GM21528 (cell line): ENCODE results near the gene SYNM.

Source experiments
- ATAC-seq: cut with Tn5 transposase; IDR thresholded peaks from one replicate; pipeline ENCODE4 v1.9.1; 2021; ENCODE audit warnings: mild to moderate bottlenecking, moderate library complexity; ENCODE audit not compliant: unreplicated experiment, low FRiP score

SYNM gene

GRCh38 chr15:99165020-99165790 is 60.3 kb downstream of the SYNM start:
- no peak for ATAC-seq

DNA sequence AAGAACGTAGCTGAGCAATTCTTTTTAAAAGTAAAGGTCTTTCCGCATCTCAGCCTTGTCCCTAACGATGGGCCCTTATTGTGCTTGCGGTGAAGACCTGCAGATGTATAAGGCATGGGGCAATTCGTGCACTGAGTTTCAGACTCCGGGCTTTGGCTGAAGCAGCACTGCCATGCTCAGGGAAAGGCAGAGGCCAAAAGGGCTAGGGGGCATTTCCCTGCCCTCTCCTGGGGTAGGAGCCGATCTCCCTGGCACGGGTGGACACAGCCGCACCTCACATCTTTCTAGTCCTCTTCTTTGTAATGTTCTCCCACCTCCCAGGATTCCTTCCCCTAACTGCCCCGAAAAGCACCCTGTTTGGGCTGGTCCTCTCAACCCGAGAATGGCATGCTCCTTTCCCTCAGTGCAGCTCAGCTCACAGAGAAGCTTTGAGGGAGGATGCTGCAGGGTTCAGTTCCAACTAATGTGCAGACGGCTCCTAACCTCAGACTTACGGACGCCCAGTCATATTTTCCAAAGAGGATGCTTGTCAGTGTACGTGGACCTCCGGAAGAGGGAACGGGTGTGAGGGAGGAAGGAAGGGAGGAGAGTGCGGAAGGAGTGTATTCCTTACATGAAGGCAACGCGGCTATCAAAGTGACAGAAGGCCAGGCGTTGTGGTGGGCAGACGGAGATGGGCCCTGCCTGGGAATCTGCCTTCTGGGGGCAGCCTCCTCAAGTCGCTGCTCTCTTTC is 61.2 kb downstream of the SYNM start:
- ATAC-seq = no peak

- ATAC-seq = no peak
These were observed 62.3 kb downstream of the SYNM start for GRCh38 chr15:99167201-99167600.

GRCh38 chr15:99167640-99168039 is 62.8 kb downstream of the SYNM start:
- ATAC-seq = no peak

DNA sequence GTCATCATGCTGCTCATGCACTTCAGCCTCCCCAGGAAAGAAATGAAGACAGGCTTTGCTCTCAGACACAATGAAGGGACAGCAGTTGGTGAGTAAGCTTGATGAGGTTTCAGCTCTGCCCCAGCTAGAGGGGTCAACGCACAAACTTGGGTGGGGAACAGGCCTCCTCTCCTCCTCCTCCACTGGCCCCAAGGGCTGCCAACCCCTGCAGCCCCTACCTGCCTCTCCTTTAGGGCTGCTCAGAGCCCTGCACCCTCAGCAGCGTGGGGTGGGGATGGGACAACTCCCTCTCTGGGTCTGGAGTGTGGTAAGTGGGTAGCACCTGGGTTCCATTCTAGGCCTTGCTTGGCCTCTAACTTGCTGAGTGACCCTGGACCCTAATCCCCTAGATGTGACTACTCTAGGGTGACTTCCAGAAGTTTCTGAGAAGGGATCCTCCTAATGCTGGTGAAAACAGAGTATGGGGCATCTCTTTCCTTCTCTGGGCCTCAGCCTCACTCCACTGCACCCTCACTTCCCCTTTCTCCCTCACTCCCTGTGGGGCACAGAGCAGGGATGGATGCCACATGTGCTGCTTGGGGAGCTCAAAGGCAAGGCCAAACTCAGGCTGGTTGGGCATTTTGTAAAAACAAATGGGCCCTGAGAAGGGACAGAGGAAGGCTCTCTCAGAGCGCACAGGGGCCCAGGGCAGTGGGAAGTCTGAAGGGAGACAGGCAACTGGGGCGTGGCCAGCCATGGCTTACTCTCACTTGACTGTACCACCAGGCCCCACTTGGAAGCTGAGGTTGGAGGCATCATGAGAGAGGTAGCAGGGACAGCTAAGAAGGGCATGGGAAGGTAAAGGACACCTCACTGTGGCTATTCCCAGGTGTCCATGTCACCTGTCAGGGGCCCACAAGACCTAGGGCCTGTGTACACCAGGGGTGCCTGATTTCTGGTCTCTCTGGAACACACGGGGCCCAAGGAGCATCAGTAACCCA is 64.0 kb downstream of the SYNM start:
- ATAC-seq = no peak

GRCh38 chr15:99169769-99170311 is 65.0 kb downstream of the SYNM start:
- no peak for ATAC-seq

- ATAC-seq = no peak
These were observed 65.7 kb downstream of the SYNM start for GRCh38 chr15:99170476-99171065.

GRCh38 chr15:99172171-99172570 is 67.3 kb downstream of the SYNM start:
- ATAC-seq = no peak

GRCh38 chr15:99172989-99173388 is 68.1 kb downstream of the SYNM start:
- ATAC-seq = no peak

- no peak for ATAC-seq
These were observed 69.9 kb downstream of the SYNM start for GRCh38 chr15:99174567-99175395.

DNA sequence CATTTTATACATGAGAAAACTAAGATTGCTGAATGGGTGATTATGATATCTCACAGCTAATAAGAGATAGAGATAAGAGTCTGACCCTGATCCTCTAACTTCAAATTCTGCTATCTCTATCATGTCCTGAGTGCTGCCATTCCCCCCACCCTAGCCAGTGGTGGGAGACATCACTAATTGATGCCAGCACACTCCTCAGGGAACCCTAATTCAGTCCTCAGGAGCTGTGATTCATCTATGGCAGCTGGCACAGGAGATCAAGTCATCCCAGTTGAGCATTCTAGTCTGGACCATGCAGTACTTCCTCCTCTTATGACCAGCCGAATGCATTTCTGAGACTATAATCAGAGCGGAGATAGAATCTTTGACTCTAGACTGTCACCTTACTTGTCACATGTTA is 71.9 kb downstream of the SYNM start:
- ATAC-seq = no peak

DNA sequence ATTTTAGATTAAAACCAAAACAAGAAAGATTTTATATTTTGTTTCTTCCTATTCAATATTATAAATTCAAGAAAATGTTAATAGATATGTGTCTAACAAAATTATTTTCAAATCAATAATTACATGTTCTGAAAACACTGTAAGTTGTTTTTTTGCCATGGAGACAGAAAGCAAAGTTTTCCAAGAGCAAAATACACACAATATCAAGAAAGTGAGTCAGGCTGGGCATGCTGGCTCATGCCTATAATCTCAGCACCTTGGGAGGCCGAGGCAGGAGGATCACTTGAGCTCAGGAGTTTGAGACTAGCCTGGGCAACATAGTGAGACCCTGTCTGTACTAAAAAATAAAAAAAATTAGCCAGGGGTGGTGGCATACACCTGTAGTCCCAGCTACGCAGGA is 72.8 kb downstream of the SYNM start:
- no peak for ATAC-seq

- no peak for ATAC-seq
These were observed 75.4 kb downstream of the SYNM start for GRCh38 chr15:99180086-99180963.

DNA sequence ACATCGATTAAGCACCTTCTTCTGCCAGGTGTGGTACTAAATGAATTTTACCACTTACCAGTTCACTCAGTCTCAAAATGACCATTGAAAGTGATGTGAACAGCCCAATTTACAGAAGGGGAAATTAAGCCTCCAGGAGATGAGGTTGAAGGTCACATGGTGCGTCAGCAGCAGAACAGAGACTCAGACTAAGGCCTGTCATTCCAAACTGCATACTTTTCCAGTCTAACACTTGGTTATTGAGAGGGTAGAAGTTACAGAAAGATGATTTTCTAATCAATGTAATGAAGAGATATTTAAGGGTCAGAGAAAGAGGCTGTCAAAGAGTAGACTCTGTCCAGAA is 76.1 kb downstream of the SYNM start:
- ATAC-seq = no peak

DNA sequence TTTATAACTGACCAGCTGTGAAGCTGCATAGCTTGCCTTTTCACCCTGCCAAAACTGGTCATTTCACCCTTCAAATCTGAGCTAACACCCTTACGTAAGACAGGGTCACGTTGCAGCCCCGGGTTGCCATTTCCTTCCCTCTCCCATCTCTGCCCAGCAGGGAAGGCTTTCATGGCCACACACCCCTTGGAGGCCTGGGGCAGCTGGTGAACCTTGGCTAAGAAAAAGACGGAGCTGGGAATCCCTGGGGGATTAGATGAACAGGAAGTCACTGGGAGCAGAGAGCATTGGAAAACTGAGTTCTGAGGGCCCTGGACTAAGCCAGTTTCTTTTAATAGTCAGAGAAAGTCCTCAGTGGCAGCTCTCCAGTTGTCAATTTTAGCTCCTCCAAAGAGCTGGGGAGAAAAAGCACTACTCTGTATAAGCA is 76.7 kb downstream of the SYNM start:
- no peak for ATAC-seq

- no peak for ATAC-seq
These were observed 77.9 kb downstream of the SYNM start for GRCh38 chr15:99182791-99183190.
